A549 (cell line): ENCODE results near the gene OR2V1. TPM values are rescaled to one million over a fixed set of nuclear protein-coding genes. Genes with fewer than 3 reads are reported as not detected.

ENCODE experiments used
- ATAC-seq, 2 experiments: fragments of 200-7000 bp in 1 of 2; fragments of >200 bp in 1 of 2; cut with Nextera tagmentation in 1 of 2; cut with Tn5 transposase in 1 of 2; 3 replicates each; pipeline versions ENCODE4 v1.8.0 to v1.9.1; 2018 to 2020; ENCODE audit warnings: mild to moderate bottlenecking in 1 of 2, moderate library complexity in 1 of 2
- CTCF ChIA-PET: fragments of 300-600 bp; sonication (Branson Sonifier 250); formaldehyde crosslinking; extraction: SDS; loops from one replicate; lab custom pipeline; 2021; ENCODE audit warnings: antibody characterized with exemption, inconsistent platforms; lab: Yijun Ruan, JAX
- POLR2A ChIA-PET: fragments of 350-600 bp; formaldehyde crosslinking; extraction: SDS; loops from one replicate; lab custom pipeline; 2021; ENCODE audit warnings: antibody characterized with exemption, inconsistent platforms; lab: Yijun Ruan, JAX
- DNase-seq, 2 experiments: peaks; one replicate each; pipeline versions ENCODE4 v3.0.0 to v3.0.0-alpha.2; 2011 to 2016; ENCODE audit warnings: low read depth in 1 of 2, low spot score in 1 of 2
- FAIRE-seq: peaks from 2 replicates; lab custom pipeline; 2011; peaks lifted over from hg19 to GRCh38; lab: Jason Lieb, UNC
- H3K27ac ChIP-seq, 2 experiments: fragments of >200 bp; sonication (Bioruptor Twin); formaldehyde crosslinking; 3 replicates each; pipeline ENCODE4 v1.5.1; 2016 to 2017
- H3K4me1 ChIP-seq: fragments of >200 bp; sonication (Bioruptor Twin); formaldehyde crosslinking; 3 replicates; pipeline ENCODE4 v1.6.1; 2016
- H3K4me2 ChIP-seq: fragments of >200 bp; sonication (Bioruptor Twin); formaldehyde crosslinking; 3 replicates; pipeline ENCODE4 v1.6.1; 2016
- H3K4me3 ChIP-seq: fragments of >200 bp; sonication (Bioruptor Twin); formaldehyde crosslinking; 3 replicates; pipeline ENCODE4 v1.5.1; 2016
- H3K9me3 ChIP-seq: fragments of >200 bp; sonication (Bioruptor Twin); formaldehyde crosslinking; 3 replicates; pipeline ENCODE4 v1.6.1; 2016
- BHLHE40 ChIP-seq: IDR thresholded peaks from 2 replicates; pipeline ENCODE4 v1.6.1; 2012; ENCODE audit warnings: low read depth, low read length, inconsistent platforms
- CBX2 ChIP-seq: fragments of 200-600 bp; sonication (generic); IDR thresholded peaks from 2 replicates; pipeline ENCODE4 v1.6.1; 2016; ENCODE audit warnings: low read depth, mild to moderate bottlenecking, borderline replicate concordance
- CEBPB ChIP-seq, 2 experiments: fragments of >200 bp in 1 of 2; sonication (Bioruptor Twin) in 1 of 2; formaldehyde crosslinking in 1 of 2; IDR thresholded peaks; 2 replicates each; pipeline ENCODE4 v1.6.1; 2012 to 2016
- CTCF ChIP-seq: fragments of >200 bp; sonication (Bioruptor Twin); formaldehyde crosslinking; IDR thresholded peaks from 3 replicates; pipeline ENCODE4 v1.5.1; 2016
- EHF ChIP-seq: fragments of 250-450 bp; sonication (Bioruptor Pico); IDR thresholded peaks from 2 replicates; pipeline ENCODE4 v1.5.0; 2020; ENCODE audit warnings: mild to moderate bottlenecking
- EHMT2 ChIP-seq: fragments of 200-600 bp; sonication (generic); IDR thresholded peaks from 2 replicates; pipeline ENCODE4 v1.6.1; 2016; ENCODE audit warnings: antibody characterized with exemption, low read depth, mild to moderate bottlenecking, moderate library complexity
- HDAC2 ChIP-seq: fragments of 200-600 bp; sonication (generic); IDR thresholded peaks from 2 replicates; pipeline ENCODE4 v1.6.1; 2016
- HOXA7 ChIP-seq: fragments of 250-450 bp; sonication (Bioruptor Pico); IDR thresholded peaks from 2 replicates; pipeline ENCODE4 v1.5.0; 2020; ENCODE audit warnings: mild to moderate bottlenecking, moderate library complexity
- MAZ ChIP-seq: fragments of 150-350 bp; IDR thresholded peaks from 2 replicates; pipeline ENCODE4 v1.6.1; 2014; ENCODE audit warnings: antibody characterized with exemption, low read depth, low read length, borderline replicate concordance
- NFE2L2 ChIP-seq: fragments of 150-350 bp; conservative IDR thresholded peaks from 2 replicates; pipeline ENCODE4 v1.6.1; 2014; ENCODE audit warnings: low read length
- NPAS2 ChIP-seq: fragments of 250-450 bp; sonication (Bioruptor Pico); IDR thresholded peaks from 2 replicates; pipeline ENCODE4 v1.8.0; 2022; ENCODE audit warnings: mild to moderate bottlenecking, moderate library complexity, borderline replicate concordance
- NR3C1 ChIP-seq: fragments of >200 bp; sonication (Bioruptor Twin); formaldehyde crosslinking; IDR thresholded peaks from 3 replicates; pipeline ENCODE4 v1.6.1; 2017
- PHF8 ChIP-seq: fragments of 200-600 bp; sonication (generic); IDR thresholded peaks from 2 replicates; pipeline ENCODE4 v1.6.1; 2016; ENCODE audit warnings: low read depth, mild to moderate bottlenecking, antibody characterized with exemption, moderate library complexity, borderline replicate concordance
- POLR2A ChIP-seq: IDR thresholded peaks from 2 replicates; pipeline ENCODE4 v1.6.1; 2012; ENCODE audit warnings: mild to moderate bottlenecking, low read length
- RARB ChIP-seq: fragments of 250-450 bp; sonication (Bioruptor Pico); IDR thresholded peaks from 2 replicates; pipeline ENCODE4 v1.8.0; 2021; ENCODE audit warnings: mild to moderate bottlenecking, moderate library complexity
- RCOR1 ChIP-seq: fragments of 150-350 bp; IDR thresholded peaks from 2 replicates; pipeline ENCODE4 v1.6.1; 2014; ENCODE audit warnings: antibody characterized with exemption, low read length, low read depth
- REST ChIP-seq: fragments of 200-600 bp; sonication (generic); IDR thresholded peaks from 2 replicates; pipeline ENCODE4 v1.6.1; 2016; ENCODE audit warnings: antibody characterized with exemption, mild to moderate bottlenecking, moderate library complexity
- RFX5 ChIP-seq: fragments of 450-650 bp; IDR thresholded peaks from 2 replicates; pipeline ENCODE4 v1.7.1; 2014; ENCODE audit warnings: antibody characterized with exemption, mild to moderate bottlenecking, moderate library complexity
- SMC3 ChIP-seq: fragments of >200 bp; sonication (Bioruptor Twin); formaldehyde crosslinking; IDR thresholded peaks from 3 replicates; pipeline ENCODE4 v1.6.1; 2018; ENCODE audit warnings: inconsistent platforms
- SREBF2 ChIP-seq: fragments of 450-650 bp; IDR thresholded peaks from 2 replicates; pipeline ENCODE4 v1.6.1; 2014; ENCODE audit warnings: mild to moderate bottlenecking, moderate library complexity
- TFCP2L1 ChIP-seq: fragments of 250-450 bp; sonication (Bioruptor Pico); IDR thresholded peaks from 2 replicates; pipeline ENCODE4 v1.5.0; 2021; ENCODE audit warnings: mild to moderate bottlenecking
- TP53 ChIP-seq: fragments of 250-450 bp; sonication (Bioruptor Pico); IDR thresholded peaks from 2 replicates; pipeline ENCODE4 v1.5.0; 2021; ENCODE audit warnings: mild to moderate bottlenecking, moderate library complexity
- ZFP36 ChIP-seq: fragments of 450-650 bp; IDR thresholded peaks from 2 replicates; pipeline ENCODE4 v1.6.1; 2014; ENCODE audit warnings: borderline replicate concordance; ENCODE audit not compliant: partially characterized antibody
- ZNF302 ChIP-seq: fragments of 250-450 bp; sonication (Bioruptor Pico); IDR thresholded peaks from 2 replicates; pipeline ENCODE4 v1.9.0; 2021; ENCODE audit warnings: inconsistent platforms, mild to moderate bottlenecking, moderate library complexity
- ZSCAN20 ChIP-seq: fragments of 250-450 bp; sonication (Bioruptor Pico); IDR thresholded peaks from 2 replicates; pipeline ENCODE4 v1.8.0; 2022; ENCODE audit warnings: mild to moderate bottlenecking, moderate library complexity
- WGBS: methylation state at CpG from one replicate; pipeline ENCODE4 v1.1.6; 2017; ENCODE audit errors: missing lambda C conversion rate; 5-methylcytosine and 5-hydroxymethylcytosine counted together
- polyA plus RNA-seq, 4 experiments: library from polyadenylated mRNA; depleted of rRNA in 3 of 4; stranded (reverse); fragments of >200 nt; fragmentation: RNase III in 1 of 4; extraction: RNeasy Plus Mini Kit Qiagen cat#74134 plus additional on column Dnase treatment in 1 of 4; gene quantifications; 2 replicates in 3 of 4; 3 replicates in 1 of 4; pipeline ENCODE4 v1.2.3, GENCODE V29; 2011 to 2017

OR2V1 gene
- polyA plus RNA-seq, 2 of the 4 experiments (the other 2 are of a cell fraction) = not detected

GRCh38 chr5:181153814-181154213 is 22.8 kb upstream of the OR2V1 start:
- H3K27ac ChIP-seq = no peak overlapping the region
- H3K4me2 ChIP-seq = no peak overlapping the region
- TF ChIP-seq RFX5 (no peak), SMC3 (no peak), EHF (CRISPR knock-in tag) (no peak), ZNF302 (CRISPR knock-in tag) (no peak), NR3C1 (no peak), ZFP36 (no peak), CBX2 (no peak), HOXA7 (CRISPR knock-in tag) (no peak), TP53 (CRISPR knock-in tag) (no peak), NPAS2 (no peak), CTCF (no peak), TFCP2L1 (CRISPR knock-in tag) (no peak), PHF8 (no peak), RARB (no peak)
- no peak overlapping the region for H3K4me3 ChIP-seq
- DNase-seq (no peak), FAIRE-seq (no peak), ATAC-seq (no peak)
- H3K9me3 ChIP-seq = no peaks in the 10 kb centered on the region
- CTCF ChIA-PET = interaction anchor here (0.6 to 1.7 kb wide), 2 partner anchors 20 to 26 kb away, joined by 4 to 6 read pairs; no protein-coding TSS in a partner anchor
- H3K4me1 ChIP-seq = peaks cover 4% of the 10 kb centered on the region; the same call in 1 of the 3 replicates
- POLR2A ChIA-PET = no interaction called here
- 86% methylated on average over 5 of the region's 5 CpGs for WGBS

- 38% methylated on average over 9 of the region's 9 CpGs for WGBS
- DNase-seq (peak in 1 of 2 experiments; percentile 59), ATAC-seq (no peak; a peak in 1 of 6 replicates), FAIRE-seq (no peak)
- H3K4me1 ChIP-seq = peaks cover 4% of the 10 kb centered on the region; the same call in 1 of the 3 replicates
- no peak overlapping the region for H3K27ac ChIP-seq
- TF ChIP-seq RARB (no peak), REST (no peak), NFE2L2 (no peak), NR3C1 (no peak), POLR2A (no peak), TFCP2L1 (CRISPR knock-in tag) (no peak), MAZ (no peak), ZSCAN20 (no peak), EHMT2 (no peak), SREBF2 (no peak), ZFP36 (no peak), SMC3 (no peak), CEBPB (IDR thresholded peaks at IDR 0.05) (no peak), RFX5 (no peak), RCOR1 (no peak), BHLHE40 (no peak), HDAC2 (no peak)
- ChIA-PET CTCF (interaction anchor here (0.6 to 3.9 kb wide), 9 partner anchors 7 to 284 kb away, joined by 3 to 24 read pairs (median 5); no protein-coding TSS in a partner anchor), POLR2A (no interaction called here)
- no peaks in the 10 kb centered on the region for H3K9me3 ChIP-seq
- no peak overlapping the region for H3K4me2 ChIP-seq
- H3K4me3 ChIP-seq = no peak overlapping the region
These were observed 21.4 kb upstream of the OR2V1 start for GRCh38 chr5:181152406-181152805.
